GM03348 (cell line): ENCODE measurements around the gene GH2.
"Not testable (repeated sequence)": the region's sequence is repeated elsewhere in the genome, so short reads cannot be mapped to it uniquely, and the experiment has no call there.

Source experiments
- DNase-seq: peaks from one replicate; pipeline ENCODE4 v3.0.0; 2012; ENCODE audit warnings: low spot score

Gene GH2

GRCh38 chr17:63881935-63882601 lies at the start of gene GH2:
Gene GH2 (minus strand): TSS chr17:63881944. CDS start chr17:63881801, 143 bp downstream.
- peak; percentile 81 for DNase-seq

- DNase-seq: no peak
Measured at GRCh38 chr17:63930951-63931575, 49.3 kb upstream of the GH2 start.

- DNase-seq: no peak
Measured at GRCh38 chr17:63929860-63930766, 48.4 kb upstream of the GH2 start.

GRCh38 chr17:63928966-63929695 lies 47.4 kb upstream of the GH2 start:
- DNase-seq: no peak

- DNase-seq: no peak
Measured at GRCh38 chr17:63928172-63928666, 46.5 kb upstream of the GH2 start.

- DNase-seq: no peak
Measured at GRCh38 chr17:63927464-63928171, 45.9 kb upstream of the GH2 start.

GRCh38 chr17:63926164-63926563 lies 44.4 kb upstream of the GH2 start:
- DNase-seq: no peak

GRCh38 chr17:63925615-63926014 lies 43.9 kb upstream of the GH2 start:
- no peak for DNase-seq

- DNase-seq: not testable (repeated sequence)
Measured at GRCh38 chr17:63922402-63922801, 40.7 kb upstream of the GH2 start.

- DNase-seq: not testable (repeated sequence)
Measured at GRCh38 chr17:63920779-63921178, 39.0 kb upstream of the GH2 start.

- DNase-seq: not testable (repeated sequence)
Measured at GRCh38 chr17:63920050-63920449, 38.3 kb upstream of the GH2 start.

GRCh38 chr17:63919311-63919723 lies 37.6 kb upstream of the GH2 start:
- DNase-seq: peak; percentile 91

GRCh38 chr17:63918789-63919305 lies 37.1 kb upstream of the GH2 start, which contains the start of gene GH1:
Gene GH1 (minus strand): TSS chr17:63918839. CDS start chr17:63918776, 63 bp downstream.
- DNase-seq: not testable (repeated sequence)

- DNase-seq: peak; percentile 13
Measured at GRCh38 chr17:63918305-63918704, 36.6 kb upstream of the GH2 start.

GRCh38 chr17:63917646-63918045 lies 35.9 kb upstream of the GH2 start:
- DNase-seq: no peak

- not testable (repeated sequence) for DNase-seq
Measured at GRCh38 chr17:63917206-63917605, 35.5 kb upstream of the GH2 start.

- no peak for DNase-seq
Measured at GRCh38 chr17:63916566-63917185, 34.9 kb upstream of the GH2 start.

- not testable (repeated sequence) for DNase-seq
Measured at GRCh38 chr17:63915753-63916152, 34.0 kb upstream of the GH2 start.

GRCh38 chr17:63914471-63914870 lies 32.7 kb upstream of the GH2 start:
- DNase-seq: no peak

GRCh38 chr17:63911657-63912100 lies 29.9 kb upstream of the GH2 start:
- DNase-seq: peak; percentile 77
